HG03196 (cell line): Measurements from ENCODE around the gene CLN6.

Experiments
- ATAC-seq: cut with Tn5 transposase; IDR thresholded peaks from one replicate; pipeline ENCODE4 v1.9.1; 2021; ENCODE audit not compliant: unreplicated experiment

Gene CLN6

DNA sequence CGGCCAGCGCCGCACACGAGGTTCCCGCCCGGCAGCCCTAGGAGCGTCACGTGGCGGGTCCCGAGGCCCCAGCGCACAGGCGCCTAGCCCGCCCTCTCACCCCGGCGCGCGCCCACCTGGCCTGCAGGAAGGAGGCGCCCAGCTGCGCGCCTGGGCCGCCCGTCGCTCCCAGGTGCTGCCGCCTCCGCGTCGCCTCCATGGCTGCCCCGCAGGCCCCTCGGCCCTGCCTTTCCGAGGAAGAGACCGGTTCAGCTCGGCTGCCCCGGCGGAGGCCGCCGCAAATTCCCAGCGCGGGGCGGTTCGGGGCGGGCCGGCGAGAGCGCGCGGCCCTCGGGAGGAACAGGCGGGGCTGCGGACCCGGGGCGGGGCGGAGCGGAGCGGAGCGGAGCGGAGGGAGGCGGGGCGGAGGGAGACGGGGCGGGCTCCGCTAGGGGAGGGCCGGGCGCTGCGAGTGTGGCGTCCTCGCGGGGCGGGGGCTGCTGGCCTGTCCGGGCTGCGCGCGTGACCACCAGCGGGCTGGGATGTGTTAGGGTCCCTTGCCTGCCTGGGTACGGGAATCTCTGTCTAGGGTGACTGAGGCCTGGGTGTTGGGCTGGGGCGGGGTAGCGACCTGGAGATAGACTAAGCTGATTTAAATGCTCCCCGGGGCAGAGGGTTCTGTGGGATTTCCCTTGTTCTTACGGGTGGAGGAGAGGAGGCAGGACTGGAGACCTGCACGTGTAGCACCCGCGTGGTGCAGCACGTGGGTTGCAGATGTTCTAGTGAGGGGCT lies at the start of gene CLN6:
CLN6 (minus strand) TSS at position 343 of the 771 bp plus-strand sequence; CDS start at position 199, 144 bp downstream.
- ATAC-seq: peak; percentile 58

DNA sequence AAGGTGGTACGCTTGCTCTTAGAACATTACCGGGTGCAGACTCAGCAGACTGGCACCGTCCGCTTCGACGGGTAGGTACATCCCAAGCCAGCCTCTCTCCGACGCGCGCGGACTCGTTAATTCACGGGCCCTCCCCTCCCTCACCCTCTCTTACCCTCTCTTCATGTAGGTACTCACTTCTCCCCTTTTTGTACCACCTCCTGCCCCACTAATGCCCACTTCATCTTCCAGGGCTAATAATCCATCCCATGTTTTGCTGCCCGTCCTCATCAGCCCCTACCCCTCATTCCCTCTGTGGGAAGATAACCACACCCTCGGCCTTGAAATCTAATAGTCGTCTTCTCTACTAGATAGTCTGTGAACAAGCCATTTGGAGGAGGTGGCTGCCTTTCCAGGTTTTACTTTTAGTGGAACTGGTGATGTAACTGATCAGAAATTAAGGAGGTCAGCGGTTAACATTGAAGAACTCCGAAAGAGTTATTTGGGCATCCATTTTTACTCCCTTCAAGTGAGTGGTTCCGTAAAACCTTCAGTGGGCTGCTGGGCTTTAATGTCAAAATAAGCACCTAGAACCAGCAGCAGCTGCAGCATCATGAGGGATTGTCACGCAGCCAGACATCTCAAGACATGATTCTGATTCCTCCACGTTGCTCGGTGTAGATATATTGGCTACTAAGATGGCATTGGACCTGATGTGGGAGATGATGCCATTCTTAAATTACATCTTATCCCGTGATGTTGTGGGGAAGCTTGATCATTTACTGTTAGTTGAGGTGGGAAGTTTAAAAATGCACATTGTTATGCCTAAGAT lies 49.3 kb upstream of the CLN6 start:
- ATAC-seq: no peak

DNA sequence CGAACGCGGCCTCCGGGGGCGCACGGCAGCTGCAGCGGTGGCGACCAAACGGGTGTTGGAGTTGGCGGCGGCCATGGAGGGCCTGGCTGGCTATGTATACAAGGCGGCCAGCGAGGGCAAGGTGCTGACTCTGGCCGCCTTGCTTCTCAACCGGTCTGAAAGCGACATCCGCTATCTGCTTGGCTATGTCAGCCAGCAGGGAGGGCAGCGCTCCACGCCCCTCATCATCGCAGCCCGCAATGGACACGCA lies 48.7 kb upstream of the CLN6 start:
- ATAC-seq: no peak

DNA sequence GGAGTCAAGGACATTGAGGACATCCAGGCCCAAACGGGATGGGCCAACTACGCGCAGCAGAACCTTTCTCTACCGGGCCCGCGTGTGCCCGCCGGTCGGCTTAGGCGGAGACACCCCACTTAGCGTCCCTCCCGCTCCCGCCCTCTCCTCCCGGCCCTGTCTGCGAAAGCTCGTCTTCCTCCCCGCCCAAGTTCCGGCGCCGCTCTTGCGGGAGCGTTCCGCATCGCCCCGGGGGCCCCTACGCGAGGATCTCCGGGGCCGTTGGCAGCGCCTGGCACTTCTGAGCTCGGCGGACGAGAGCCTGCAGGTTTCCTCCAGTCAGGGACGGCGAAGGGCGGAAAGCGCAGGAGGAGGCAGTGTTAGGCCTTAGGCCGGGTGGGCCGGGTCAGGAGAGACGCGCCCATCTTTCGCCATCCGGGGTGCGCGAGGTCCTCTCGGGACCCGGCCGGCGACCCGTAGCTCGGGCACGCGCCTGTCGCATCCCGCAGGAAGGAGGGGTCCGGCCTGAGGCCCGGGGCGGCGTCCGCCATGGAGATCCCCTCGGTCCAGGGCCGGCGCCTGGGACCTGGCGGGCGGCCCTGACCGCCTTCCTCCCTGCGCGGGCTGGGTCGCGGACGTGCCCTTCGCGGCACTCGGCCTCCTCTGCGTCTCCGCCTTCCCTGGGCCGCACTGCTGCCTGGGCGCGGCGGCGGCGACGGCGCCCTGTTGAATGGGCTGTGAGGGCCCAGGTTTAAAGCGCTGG lies 48.2 kb upstream of the CLN6 start, which contains the start of gene FEM1B:
FEM1B (plus strand) TSS at position 143 of the 742 bp plus-strand sequence. CDS start 673 bp downstream, outside the sequence.
- ATAC-seq: peak; percentile 75

DNA sequence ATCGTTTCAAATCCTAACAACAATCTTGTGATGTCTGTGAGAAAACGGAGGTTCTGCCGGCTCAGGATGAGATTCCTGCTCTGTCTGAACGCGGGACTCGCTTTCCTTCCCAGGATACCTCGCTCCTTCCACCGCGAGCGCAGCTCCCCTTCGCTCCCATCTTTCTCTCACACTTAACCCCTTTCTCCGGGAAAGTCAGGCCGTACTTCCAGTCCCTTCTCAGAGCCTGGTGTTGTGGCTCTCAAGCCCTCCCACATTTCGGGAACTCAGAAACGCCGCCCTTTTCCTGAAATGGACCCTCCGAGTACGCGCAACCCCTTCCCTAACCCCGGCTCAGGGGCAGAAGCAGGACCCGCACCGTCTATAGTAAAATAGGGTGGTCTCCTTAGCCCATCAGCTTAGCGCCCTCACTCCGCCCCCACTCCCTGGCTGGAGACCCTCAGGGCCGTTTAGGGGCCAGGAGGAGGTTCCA lies 47.6 kb upstream of the CLN6 start:
- peak; percentile 1 for ATAC-seq

DNA sequence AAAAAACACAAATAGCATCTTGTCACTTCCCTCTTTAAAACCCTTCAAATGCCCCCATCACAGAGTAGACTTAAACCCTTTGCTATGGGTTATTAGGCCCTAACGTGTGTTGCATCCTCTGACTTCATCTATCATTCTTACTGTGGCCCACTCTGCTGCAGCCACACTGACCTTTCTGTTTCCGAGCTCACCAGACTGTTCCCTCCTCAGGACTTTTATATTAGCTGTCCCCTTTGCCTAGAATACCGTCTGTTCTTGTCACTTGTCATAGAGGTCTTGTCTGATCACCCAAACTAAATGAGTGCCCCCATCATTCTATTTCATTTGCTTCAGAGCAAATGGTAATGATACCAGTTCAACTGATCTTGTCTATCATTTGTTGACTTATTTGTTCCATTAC lies 47.1 kb upstream of the CLN6 start:
- no peak for ATAC-seq

DNA sequence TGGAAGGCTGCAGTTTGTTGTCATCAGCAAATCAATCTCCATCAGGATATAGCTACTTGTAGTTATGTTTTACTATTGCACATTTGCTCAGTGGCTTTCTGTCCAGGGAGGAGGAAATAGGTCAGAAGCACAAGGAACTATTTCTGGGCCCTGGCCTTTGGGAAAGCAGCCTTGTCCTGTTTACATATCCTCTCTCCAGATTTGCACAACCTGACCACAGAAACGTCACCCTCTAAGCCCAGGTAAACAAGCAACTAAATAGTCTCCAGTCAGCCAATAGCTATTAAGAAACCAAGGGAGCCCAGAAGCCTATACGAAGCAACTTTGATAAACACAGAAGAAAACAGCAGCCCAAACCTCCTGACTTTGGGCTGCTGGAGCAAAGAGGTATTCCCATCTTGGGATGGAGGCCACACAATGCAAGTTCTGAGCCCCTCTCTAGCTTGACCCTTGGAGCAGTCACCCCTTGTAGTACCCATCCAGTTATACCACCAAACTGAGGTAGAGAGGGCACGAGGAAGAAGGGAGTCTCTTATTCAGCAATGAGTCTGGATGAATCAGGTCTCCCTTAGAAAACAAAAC lies 45.7 kb upstream of the CLN6 start:
- no peak for ATAC-seq

DNA sequence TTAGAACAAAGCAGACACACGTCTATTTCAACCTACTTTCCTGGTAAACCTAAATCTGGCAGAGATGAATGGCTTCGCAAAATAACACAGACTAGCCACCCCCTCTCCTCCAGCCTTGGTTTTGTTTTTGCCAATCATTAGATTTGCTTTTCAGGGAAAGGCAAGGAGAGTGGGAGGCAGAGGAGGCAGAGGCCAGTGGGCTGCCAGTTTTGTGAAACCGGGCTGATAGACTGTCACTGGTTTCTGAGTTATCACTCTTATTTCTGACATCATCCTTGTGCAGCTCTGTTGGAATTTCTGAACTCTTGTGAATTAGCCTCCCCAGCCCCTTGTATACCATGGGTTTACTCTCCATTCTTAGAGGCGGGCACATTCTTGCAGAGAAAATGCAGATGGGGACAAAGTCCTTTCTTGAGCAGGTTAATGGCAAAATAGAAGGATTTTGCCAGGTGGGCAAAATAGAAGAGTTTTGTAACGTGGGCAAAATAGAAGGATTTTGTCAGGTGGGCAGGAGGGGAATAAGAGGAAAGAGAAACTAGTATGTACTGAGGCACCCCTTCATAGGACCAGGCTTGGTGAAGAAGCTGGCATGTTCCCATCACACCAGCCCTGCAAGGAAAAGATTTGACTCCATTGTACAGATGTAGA lies 44.8 kb upstream of the CLN6 start:
- ATAC-seq: no peak

DNA sequence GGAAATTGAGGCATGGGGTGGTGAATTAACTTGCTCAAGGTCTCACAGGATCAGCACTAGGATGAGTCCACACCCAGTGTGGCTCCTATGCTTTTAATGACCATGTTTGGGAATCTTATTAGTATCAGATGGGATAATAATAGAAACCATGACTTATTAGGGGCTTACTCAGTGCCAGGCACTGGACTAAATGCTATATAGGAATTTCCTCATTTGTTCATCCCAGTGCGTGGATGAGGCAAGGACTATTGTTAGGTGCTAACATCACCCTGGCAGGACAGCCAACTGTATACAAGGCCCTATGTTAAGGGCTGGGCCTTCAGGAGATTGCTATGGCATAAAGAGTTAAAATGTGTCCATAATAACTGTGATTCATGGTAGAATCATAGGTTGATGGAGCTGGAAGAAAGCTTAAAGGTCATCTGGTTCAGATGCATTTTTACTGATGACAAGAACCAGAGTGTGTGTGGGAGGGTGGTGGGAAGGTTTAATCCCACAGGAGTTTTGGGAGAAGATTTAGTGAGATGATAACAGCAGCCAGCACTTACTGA lies 43.3 kb upstream of the CLN6 start:
- no peak for ATAC-seq

DNA sequence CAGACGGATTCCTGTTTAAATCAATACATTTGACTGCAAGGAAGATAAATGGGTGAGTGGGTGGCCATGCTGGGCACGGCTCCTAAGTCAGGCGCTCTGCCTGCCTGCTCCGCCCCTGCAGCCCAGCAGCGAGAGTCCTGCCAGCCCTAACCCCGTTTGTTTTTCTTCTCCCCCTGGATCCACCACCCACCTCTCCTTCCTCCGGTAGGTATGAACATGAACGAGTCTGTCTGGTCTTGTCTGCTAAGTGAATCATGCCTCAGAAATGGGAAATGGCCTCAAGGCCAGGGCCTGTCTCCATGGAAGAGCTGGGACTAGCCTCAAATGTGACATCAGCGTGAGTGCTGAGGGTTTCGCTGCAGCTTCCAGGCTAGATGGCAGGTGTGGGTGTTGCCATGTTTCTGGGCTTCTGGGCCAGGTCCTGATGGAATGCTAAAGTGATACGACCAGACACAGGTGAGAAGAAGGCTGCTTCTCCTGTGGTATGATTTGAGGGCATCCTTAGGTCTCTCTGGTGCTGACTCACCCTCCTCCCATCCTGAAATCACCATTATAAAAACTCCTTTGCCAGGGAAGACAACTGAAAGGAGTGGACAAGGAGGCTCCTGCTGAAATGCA lies 42.4 kb upstream of the CLN6 start:
- ATAC-seq: no peak

DNA sequence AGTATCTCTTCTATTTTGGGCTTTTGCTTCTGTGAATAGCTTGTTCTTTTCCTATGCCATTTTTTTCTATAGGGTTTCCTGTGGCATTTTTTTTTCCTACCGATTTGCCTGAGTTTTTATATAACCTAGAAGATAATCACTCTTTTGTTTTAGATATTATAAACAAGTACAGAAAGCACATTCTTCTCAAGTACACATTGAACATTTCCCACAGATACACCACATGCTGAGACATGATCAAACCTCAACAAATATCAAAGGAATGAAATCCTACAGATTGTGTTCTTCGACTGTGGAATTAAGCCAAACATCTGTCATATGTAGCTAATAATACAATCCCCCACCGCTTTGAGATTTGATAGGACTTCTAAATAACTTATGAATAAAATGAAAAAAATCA lies 38.9 kb upstream of the CLN6 start:
- no peak for ATAC-seq

DNA sequence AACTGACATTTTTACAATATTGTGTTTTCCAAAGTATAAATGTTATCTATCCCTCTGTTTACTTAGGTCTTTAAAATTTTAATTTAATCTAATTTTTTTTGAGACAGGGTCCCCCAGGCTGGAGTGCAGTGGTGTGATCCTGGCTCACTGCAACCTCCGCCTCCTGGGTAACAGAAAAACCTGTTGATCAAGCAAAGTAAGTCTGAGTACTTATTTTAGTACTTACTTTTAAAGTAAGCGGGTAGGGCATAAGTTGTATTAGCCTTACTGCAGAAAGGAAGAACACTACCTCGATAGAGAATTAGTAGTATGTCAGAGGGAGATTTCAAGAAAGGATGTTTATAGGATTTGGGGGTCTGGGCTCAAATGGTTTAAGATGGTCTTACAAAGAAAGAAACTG lies 36.1 kb upstream of the CLN6 start:
- ATAC-seq: no peak

DNA sequence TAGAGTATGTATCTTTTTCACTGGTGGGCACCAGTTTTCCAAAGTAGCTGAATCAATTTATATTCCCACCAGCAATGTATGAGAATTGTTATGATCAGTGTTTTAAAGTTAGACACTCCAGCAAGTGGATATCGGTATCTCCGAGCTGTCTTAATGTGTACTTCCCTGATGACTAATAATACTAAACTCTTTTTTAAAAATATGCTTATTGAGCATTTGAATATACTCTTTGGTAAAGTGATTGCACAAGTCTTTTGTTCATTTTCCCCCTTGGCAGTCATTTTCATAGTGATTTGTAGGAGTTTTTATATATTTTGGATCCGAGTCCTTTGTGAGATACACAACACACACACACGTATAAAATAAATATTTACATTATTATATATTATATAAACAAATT lies 35.6 kb upstream of the CLN6 start:
- ATAC-seq: no peak

DNA sequence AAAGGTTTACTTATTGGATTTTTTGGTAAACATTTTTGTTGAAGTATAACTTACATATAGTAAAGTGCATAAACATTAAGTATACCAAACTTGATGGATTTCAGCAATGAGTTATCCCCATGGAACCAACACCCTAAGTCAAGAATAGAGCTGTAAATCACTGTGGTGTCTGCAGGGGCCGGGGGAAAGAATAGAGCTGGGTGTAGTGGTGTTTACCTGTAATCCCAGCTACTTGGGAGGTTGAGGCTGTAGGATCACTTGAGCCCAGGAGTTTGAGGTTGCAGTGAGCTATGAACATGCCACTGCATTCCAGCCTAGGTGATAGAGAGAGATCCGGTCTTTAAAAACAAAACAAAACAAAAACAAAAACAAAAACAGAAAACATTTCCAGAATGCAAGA lies 34.8 kb upstream of the CLN6 start:
- ATAC-seq: no peak

DNA sequence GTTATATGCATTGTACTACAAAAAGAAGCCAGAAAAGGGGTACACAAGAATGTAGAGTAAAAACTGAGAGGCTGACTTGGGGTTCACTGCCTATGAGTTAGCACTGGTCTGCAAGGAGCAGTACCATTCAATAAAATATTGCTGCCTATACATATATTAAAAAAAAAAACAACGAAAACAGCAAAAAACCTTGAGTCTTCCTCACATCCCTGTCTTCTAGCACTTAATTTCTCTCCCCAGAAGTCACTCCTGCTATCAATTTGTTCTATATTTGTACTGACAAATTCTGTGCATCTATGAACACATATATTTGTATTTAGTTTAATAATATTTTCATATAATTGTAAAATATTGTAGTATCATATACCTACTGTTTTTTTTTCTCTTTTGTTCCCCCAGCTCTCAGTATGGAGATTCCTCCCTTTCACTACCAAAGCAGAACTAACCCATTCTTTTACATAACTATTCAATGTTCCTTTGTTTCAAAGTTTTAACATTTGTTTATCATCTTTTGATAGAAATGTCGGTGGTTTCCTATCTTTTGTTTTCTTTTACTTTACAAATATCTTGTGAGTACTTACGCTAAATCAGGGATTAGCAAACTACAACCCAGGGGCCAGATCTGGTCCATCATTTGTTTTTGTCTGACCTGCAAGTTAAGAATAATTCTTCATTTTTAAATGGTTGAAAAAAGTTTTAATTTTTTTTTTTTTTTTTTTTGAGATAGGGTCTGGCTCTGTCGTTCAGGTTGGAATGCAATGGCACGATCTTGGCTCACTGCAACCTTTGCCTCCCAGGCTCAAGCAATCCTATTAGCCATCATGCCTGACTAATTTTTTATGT lies 33.2 kb upstream of the CLN6 start:
- no peak for ATAC-seq

DNA sequence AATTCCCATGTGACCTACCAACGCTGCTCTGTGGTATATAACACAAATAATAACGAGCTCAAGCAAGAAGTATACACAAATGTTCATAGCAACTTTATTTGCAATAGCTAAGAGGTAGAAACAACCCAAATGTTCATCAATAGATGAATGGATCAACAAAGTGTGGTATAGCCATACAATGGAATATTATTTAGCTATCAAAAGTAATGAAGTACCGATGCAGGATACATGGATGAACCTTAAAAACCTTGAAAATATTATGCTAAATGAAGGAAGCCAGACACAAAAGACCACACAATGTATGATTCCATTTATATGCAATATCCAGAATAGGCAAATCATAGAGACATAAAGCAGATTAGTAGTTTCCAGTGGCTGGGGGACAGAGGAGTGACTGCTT lies 32.5 kb upstream of the CLN6 start:
- no peak for ATAC-seq

DNA sequence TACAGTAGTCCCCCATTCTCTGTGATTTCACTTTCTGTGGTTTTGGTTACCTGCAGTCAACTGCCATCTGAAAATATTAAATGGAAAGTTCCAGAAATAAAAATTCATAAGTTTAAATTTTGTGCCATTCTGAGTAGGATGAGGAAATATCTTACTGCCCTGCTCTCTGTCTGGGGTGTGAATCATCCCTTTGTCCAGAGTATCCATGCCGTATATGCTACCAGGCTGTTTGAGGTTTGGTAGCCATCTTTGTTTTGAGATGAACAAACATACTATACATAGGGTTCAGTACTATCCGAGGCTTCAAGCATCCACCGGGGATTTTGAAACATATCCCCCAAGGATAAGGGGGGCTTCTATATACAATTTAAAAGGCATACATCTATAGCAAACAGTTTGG lies 31.7 kb upstream of the CLN6 start:
- no peak for ATAC-seq

DNA sequence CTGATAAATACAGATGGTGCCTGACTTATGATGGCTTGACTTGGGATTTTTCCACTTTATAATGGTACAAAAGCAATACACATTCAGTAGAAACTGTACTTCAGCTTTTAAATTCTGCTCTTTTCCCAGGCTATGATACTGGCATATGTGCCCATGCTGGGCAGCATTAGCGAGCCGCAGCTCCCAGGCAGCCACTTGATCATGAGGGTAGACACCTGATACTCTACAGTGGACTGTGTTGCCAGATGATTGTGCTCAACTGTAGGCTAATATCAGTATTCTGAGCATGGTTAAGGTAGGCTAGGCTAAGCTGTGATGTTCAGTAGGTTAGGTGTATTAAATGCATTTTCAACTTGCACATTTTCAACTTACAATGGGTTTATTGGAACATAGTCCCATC lies 30.4 kb upstream of the CLN6 start:
- no peak for ATAC-seq

DNA sequence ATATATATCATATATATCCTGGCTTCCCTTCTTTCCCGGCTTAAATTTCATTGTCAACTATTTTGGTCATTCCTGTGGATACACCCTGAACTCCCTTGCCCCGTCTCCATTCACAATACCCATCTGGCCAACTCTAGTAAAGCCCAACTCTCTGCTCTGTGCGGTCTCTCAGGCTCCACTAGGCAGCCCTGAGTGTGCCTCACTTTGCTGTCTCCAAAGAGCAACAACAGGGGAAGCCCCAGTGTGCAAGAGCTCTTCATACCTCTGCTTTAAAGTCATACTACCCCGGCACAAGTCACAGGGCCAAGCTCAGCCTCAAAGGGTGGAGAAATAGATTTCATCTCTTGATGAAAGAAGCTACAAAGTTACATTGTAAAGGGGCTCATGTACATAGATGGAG lies 29.2 kb upstream of the CLN6 start:
- ATAC-seq: no peak
